Trophoblast cell (in vitro differentiated cells and primary cell): Measurements from ENCODE around the gene C12orf76.
"Not testable (repeated sequence)": the region's sequence is repeated elsewhere in the genome, so short reads cannot be mapped to it uniquely, and the experiment has no call there.

Experiments
- DNase-seq, 2 donors: peaks; one replicate each; pipeline ENCODE4 v3.0.0-alpha.2; 2016
- H2AFZ ChIP-seq: 2 replicates; pipeline ENCODE4 v1.6.1; 2013; ENCODE audit warnings: low read length, moderate library complexity, mild to moderate bottlenecking; ENCODE audit not compliant: insufficient read depth, poor library complexity
- H2AK5ac ChIP-seq: 2 replicates; pipeline ENCODE4 v1.6.1; 2013; ENCODE audit warnings: mild to moderate bottlenecking, low read length
- H2BK120ac ChIP-seq: 2 replicates; pipeline ENCODE4 v1.6.1; 2013; ENCODE audit warnings: low read length, mild to moderate bottlenecking, moderate library complexity; ENCODE audit not compliant: insufficient read depth, poor library complexity
- H2BK12ac ChIP-seq: 2 replicates; pipeline ENCODE4 v1.6.1; 2013; ENCODE audit warnings: mild to moderate bottlenecking, low read length, moderate library complexity
- H2BK5ac ChIP-seq: 2 replicates; pipeline ENCODE4 v1.6.1; 2013; ENCODE audit warnings: low read length, low read depth, moderate library complexity, mild to moderate bottlenecking; ENCODE audit not compliant: poor library complexity
- H3K14ac ChIP-seq: 2 replicates; pipeline ENCODE4 v1.6.1; 2013; ENCODE audit warnings: mild to moderate bottlenecking, low read length
- H3K18ac ChIP-seq: 2 replicates; pipeline ENCODE4 v1.6.1; 2013; ENCODE audit warnings: mild to moderate bottlenecking, low read length
- H3K23ac ChIP-seq: 2 replicates; pipeline ENCODE4 v1.6.1; 2013; ENCODE audit warnings: low read length
- H3K27ac ChIP-seq: 2 replicates; pipeline ENCODE4 v1.5.1; 2013; ENCODE audit warnings: low read depth, mild to moderate bottlenecking, inconsistent platforms, low read length, moderate library complexity
- H3K27me3 ChIP-seq: 2 replicates; pipeline ENCODE4 v1.6.1; 2013; ENCODE audit warnings: inconsistent platforms, mild to moderate bottlenecking, low read length, moderate library complexity; ENCODE audit not compliant: insufficient read depth
- H3K36me3 ChIP-seq, 2 experiments: 1 replicate in 1 of 2; 2 replicates in 1 of 2; pipeline ENCODE4 v1.6.1; 2013; ENCODE audit warnings: low read length in 2 of 2, mild to moderate bottlenecking in 2 of 2, moderate library complexity in 1 of 2; ENCODE audit not compliant: insufficient read depth in 2 of 2, control insufficient read depth in 1 of 2
- H3K4ac ChIP-seq: 2 replicates; pipeline ENCODE4 v1.6.1; 2013; ENCODE audit warnings: low read depth, mild to moderate bottlenecking, low read length, moderate library complexity
- H3K4me1 ChIP-seq, 2 experiments: 1 replicate in 1 of 2; 2 replicates in 1 of 2; pipeline ENCODE4 v1.6.1; 2013; ENCODE audit warnings: low read length in 2 of 2, mild to moderate bottlenecking in 2 of 2, moderate library complexity in 1 of 2; ENCODE audit not compliant: insufficient read depth in 2 of 2, control insufficient read depth in 1 of 2
- H3K4me2 ChIP-seq: 2 replicates; pipeline ENCODE4 v1.6.1; 2013; ENCODE audit warnings: inconsistent platforms, mild to moderate bottlenecking, low read length, moderate library complexity
- H3K4me3 ChIP-seq: 2 replicates; pipeline ENCODE4 v1.5.1; 2013; ENCODE audit warnings: mild to moderate bottlenecking, low read depth, low read length, inconsistent platforms
- H3K79me1 ChIP-seq: one replicate; pipeline ENCODE4 v1.6.1; 2013; ENCODE audit warnings: low read length
- H3K79me2 ChIP-seq: 2 replicates; pipeline ENCODE4 v1.6.1; 2013; ENCODE audit warnings: low read length, mild to moderate bottlenecking; ENCODE audit not compliant: control insufficient read depth, insufficient read depth, poor library complexity
- H3K9ac ChIP-seq: 2 replicates; pipeline ENCODE4 v1.6.1; 2013; ENCODE audit warnings: mild to moderate bottlenecking, low read length
- H3K9me3 ChIP-seq: 2 replicates; pipeline ENCODE4 v1.6.1; 2013; ENCODE audit warnings: low read depth, mild to moderate bottlenecking, control low read depth, inconsistent platforms, low read length; ENCODE audit not compliant: insufficient read depth
- H4K12ac ChIP-seq: 2 replicates; pipeline ENCODE4 v1.6.1; 2013; ENCODE audit warnings: low read depth, mild to moderate bottlenecking, low read length, moderate library complexity
- H4K8ac ChIP-seq: 2 replicates; pipeline ENCODE4 v1.6.1; 2013; ENCODE audit warnings: low read depth, mild to moderate bottlenecking, low read length, moderate library complexity
- H4K91ac ChIP-seq: one replicate; pipeline ENCODE4 v1.6.1; 2013; ENCODE audit warnings: low read depth, mild to moderate bottlenecking, low read length, moderate library complexity
- WGBS: extraction: QIAGEN DNeasy Blood & Tissue Kit; methylation state at CpG from one replicate; pipeline ENCODE4 v1.1.7; 2013; ENCODE audit warnings: missing lambda C conversion rate; ENCODE audit not compliant: insufficient read length, insufficient coverage; ENCODE audit errors: extremely low coverage; 5-methylcytosine and 5-hydroxymethylcytosine counted together

Gene C12orf76

DNA sequence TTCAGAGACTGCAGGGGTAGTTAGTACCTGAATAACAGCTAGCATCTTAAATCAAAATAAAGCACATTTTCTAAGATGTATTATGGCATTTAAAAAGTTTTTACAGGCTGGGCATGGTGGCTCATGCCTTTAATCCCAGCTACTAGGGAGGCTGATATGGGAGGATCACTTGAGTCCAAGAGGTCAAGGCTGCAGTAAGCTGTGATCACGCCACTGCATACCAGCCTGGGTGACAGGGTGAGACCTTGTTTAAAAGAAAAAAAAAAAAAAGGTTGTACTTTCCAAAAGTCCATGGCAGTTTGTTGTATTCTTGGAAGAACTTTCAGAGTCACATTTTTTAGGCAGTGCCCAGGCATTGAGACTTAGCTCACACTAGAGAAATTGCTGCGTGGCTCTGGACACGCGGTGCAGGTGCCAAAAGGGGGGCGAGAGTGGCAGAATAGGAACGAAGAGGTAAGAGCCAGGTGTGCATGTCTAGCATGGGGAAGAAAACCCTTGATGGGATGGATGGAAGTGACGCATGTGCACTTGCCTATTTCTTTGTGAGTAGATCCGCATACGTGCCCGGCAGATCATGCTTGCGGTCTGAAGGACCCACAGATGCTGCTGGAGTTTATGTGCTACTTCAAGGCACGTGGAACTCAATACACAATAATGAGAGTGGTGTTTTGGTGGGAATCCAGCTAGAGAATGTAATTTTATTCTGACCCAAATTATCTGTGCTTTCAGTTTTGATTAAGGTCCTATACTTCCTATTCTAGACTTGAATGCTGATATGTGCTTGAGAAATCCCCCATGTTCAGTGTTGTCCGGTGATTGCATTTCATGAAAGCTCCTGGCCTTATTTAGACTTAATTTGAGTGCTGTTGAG lies 37.2 kb downstream of the C12orf76 start:
- no CpG with 5 or more reads among the region's 13 CpGs for WGBS
- no peak overlapping the region for H4K12ac ChIP-seq
- no peaks in the 10 kb centered on the region for H3K4me1 ChIP-seq
- H3K79me1 ChIP-seq, result no peaks in the 10 kb centered on the region
- no peak overlapping the region for H3K23ac ChIP-seq
- no peak overlapping the region for H2BK12ac ChIP-seq
- no peak overlapping the region for H4K8ac ChIP-seq
- H3K9me3 ChIP-seq, result no peaks in the 10 kb centered on the region
- H2AK5ac ChIP-seq, result no peak overlapping the region
- no peak overlapping the region for H3K4me3 ChIP-seq
- no peak overlapping the region for H2BK120ac ChIP-seq
- no peak overlapping the region for H3K4me2 ChIP-seq
- H3K9ac ChIP-seq, result no peak overlapping the region
- no peak overlapping the region for H3K27ac ChIP-seq
- H4K91ac ChIP-seq, result no peak overlapping the region
- no peaks in the 10 kb centered on the region for H3K79me2 ChIP-seq
- H3K27me3 ChIP-seq, result no peaks in the 10 kb centered on the region
- H3K14ac ChIP-seq, result no peak overlapping the region
- H2BK5ac ChIP-seq, result no peak overlapping the region
- no peak for DNase-seq
- no peak overlapping the region for H2AFZ ChIP-seq
- no peak overlapping the region for H3K18ac ChIP-seq
- no peak overlapping the region for H3K4ac ChIP-seq
- peaks cover 0 to 6% of the 10 kb centered on the region in 2 experiments for H3K36me3 ChIP-seq

DNA sequence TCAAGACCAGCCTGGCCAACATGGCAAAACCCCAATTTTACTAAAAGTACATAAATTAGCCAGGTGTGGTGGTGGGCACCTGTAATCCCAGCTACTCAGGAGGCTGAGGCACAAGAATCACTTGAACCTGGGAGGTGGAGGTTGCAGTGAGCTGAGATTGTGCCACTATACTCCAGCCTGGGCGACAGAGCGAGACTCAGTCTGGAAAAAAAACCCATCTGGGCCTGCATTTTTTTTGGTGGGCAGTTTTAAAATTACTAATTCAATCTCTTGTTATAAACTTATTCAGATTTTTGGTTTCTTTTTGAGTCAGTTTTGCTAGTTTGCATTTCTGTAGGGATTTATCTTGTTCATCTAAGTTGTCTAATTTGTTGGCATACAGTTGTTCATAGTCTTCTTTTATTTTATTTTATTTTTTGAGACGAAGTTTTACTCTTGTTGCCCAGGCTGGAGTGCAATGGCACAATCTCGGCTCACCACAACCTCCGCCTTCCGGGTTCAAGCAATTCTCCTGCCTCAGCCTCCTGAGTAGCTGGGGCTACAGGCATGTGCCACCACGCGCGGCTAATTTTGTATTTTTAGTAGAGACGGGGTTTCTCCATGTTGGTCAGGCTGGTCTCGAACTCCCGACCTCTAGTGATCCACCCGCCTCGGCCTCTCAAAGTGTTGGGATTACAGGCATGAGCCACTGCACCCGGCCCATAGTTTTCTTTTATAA lies 39.5 kb downstream of the C12orf76 start:
- not testable (repeated sequence) for H3K4me3 ChIP-seq, H3K4me2 ChIP-seq, H3K36me3 ChIP-seq, H2BK12ac ChIP-seq, H3K4ac ChIP-seq, H2AK5ac ChIP-seq, H4K91ac ChIP-seq, H4K8ac ChIP-seq, DNase-seq, H2BK120ac ChIP-seq, H3K9me3 ChIP-seq, H3K4me1 ChIP-seq, H3K14ac ChIP-seq, H3K27me3 ChIP-seq, H3K27ac ChIP-seq, H3K23ac ChIP-seq, H3K79me2 ChIP-seq, H3K79me1 ChIP-seq, H4K12ac ChIP-seq, H3K9ac ChIP-seq, H3K18ac ChIP-seq, H2AFZ ChIP-seq, H2BK5ac ChIP-seq
- WGBS, result no CpG with 5 or more reads among the region's 15 CpGs

- H4K8ac ChIP-seq, result no peak overlapping the region
- H3K36me3 ChIP-seq, result no peaks in the 10 kb centered on the region
- H2BK5ac ChIP-seq, result no peak overlapping the region
- H3K18ac ChIP-seq, result no peak overlapping the region
- H2AFZ ChIP-seq, result no peak overlapping the region
- H3K9me3 ChIP-seq, result no peaks in the 10 kb centered on the region
- H3K79me1 ChIP-seq, result no peaks in the 10 kb centered on the region
- no peak overlapping the region for H4K12ac ChIP-seq
- H3K4me3 ChIP-seq, result no peak overlapping the region
- no peak overlapping the region for H2BK12ac ChIP-seq
- no peaks in the 10 kb centered on the region for H3K79me2 ChIP-seq
- H2BK120ac ChIP-seq, result no peak overlapping the region
- H3K23ac ChIP-seq, result no peak overlapping the region
- H3K9ac ChIP-seq, result no peak overlapping the region
- H2AK5ac ChIP-seq, result no peak overlapping the region
- no peak for DNase-seq
- H3K14ac ChIP-seq, result no peak overlapping the region
- H3K4ac ChIP-seq, result no peak overlapping the region
- no peak overlapping the region for H4K91ac ChIP-seq
- H3K27me3 ChIP-seq, result no peaks in the 10 kb centered on the region
- H3K4me1 ChIP-seq, result no peaks in the 10 kb centered on the region
- no peak overlapping the region for H3K4me2 ChIP-seq
- no peak overlapping the region for H3K27ac ChIP-seq
These were observed 40.4 kb downstream of the C12orf76 start for GRCh38 chr12:110007881-110008280.

DNA sequence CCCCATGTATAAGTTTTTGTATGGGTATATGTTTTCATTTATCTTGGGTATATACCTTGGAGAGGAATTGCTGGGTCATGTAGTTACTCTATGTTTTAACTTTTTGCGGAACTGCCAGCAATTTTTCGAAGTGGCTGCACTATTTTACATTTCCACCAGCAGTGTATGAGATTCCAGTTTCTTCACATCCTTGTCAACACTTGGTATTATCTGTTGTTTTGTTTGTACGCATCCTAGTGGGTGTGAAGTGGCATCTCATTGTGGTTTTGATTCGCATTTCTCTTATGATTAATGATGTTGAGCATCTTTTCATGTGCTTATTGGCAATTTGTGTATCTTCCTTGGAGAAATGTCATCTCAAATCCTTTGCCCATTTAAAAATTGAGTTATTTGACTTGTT lies 42.2 kb downstream of the C12orf76 start:
- Histone ChIP-seq H4K91ac (no peak overlapping the region), H2BK5ac (no peak overlapping the region), H4K12ac (no peak overlapping the region), H3K9ac (no peak overlapping the region), H2BK12ac (no peak overlapping the region), H2BK120ac (no peak overlapping the region), H2AK5ac (no peak overlapping the region), H3K27ac (no peak overlapping the region), H3K18ac (no peak overlapping the region), H3K79me2 (no peaks in the 10 kb centered on the region), H3K4me1 (no peaks in the 10 kb centered on the region), H3K4me2 (no peak overlapping the region), H3K23ac (no peak overlapping the region), H2AFZ (no peak overlapping the region), H3K36me3 (no peaks in the 10 kb centered on the region), H4K8ac (no peak overlapping the region), H3K27me3 (no peaks in the 10 kb centered on the region), H3K79me1 (no peaks in the 10 kb centered on the region), H3K14ac (no peak overlapping the region), H3K4ac (no peak overlapping the region), H3K9me3 (no peaks in the 10 kb centered on the region), H3K4me3 (no peak overlapping the region)
- DNase-seq, result peak in 1 of 2 donors; percentile 59
- WGBS, result no CpG with 5 or more reads among the region's 4 CpGs
